Stomach smooth muscle (tissue), 2 donors: ENCODE measurements around the gene KCTD1.

Experiments
- H3K27ac ChIP-seq: one replicate; pipeline ENCODE4 v1.7.0; 2013; ENCODE audit warnings: mild to moderate bottlenecking, low read length, inconsistent platforms
- H3K27me3 ChIP-seq, 2 donors: one replicate each; pipeline ENCODE4 v1.7.0; 2013; ENCODE audit warnings: low read length in 2 of 2; ENCODE audit not compliant: insufficient read depth in 2 of 2, control insufficient read depth in 1 of 2
- H3K36me3 ChIP-seq, 2 donors: one replicate each; pipeline ENCODE4 v1.7.0; 2013; ENCODE audit warnings: low read length in 2 of 2; ENCODE audit not compliant: control insufficient read depth in 2 of 2, insufficient read depth in 2 of 2
- H3K4me1 ChIP-seq: one replicate; pipeline ENCODE4 v1.7.0; 2013; ENCODE audit warnings: low read length; ENCODE audit not compliant: control insufficient read depth, insufficient read depth
- H3K4me3 ChIP-seq, 2 donors: one replicate each; pipeline ENCODE4 v1.7.0; 2013; ENCODE audit warnings: low read length in 2 of 2
- H3K9ac ChIP-seq, 2 donors: one replicate each; pipeline ENCODE4 v1.7.0; 2013; ENCODE audit warnings: low read length in 2 of 2, mild to moderate bottlenecking in 1 of 2
- H3K9me3 ChIP-seq, 2 donors: one replicate each; pipeline ENCODE4 v1.7.0; 2013; ENCODE audit warnings: low read length in 2 of 2; ENCODE audit not compliant: control insufficient read depth in 2 of 2
- donor health status: healthy.
- donor health status: Pancreatic carcinoma.

Gene KCTD1

GRCh38 chr18:26464128-26465011, 84.0 kb downstream of the KCTD1 start:
- H3K9ac ChIP-seq, result no peak overlapping the region
- no peaks in the 10 kb centered on the region for H3K27me3 ChIP-seq
- no peaks in the 10 kb centered on the region for H3K9me3 ChIP-seq
- no peaks in the 10 kb centered on the region for H3K4me1 ChIP-seq
- H3K27ac ChIP-seq, result no peak overlapping the region
- no peak overlapping the region for H3K4me3 ChIP-seq
- peaks cover 3 to 4% of the 10 kb centered on the region in 2 donors for H3K36me3 ChIP-seq

- no peaks in the 10 kb centered on the region for H3K9me3 ChIP-seq
- H3K9ac ChIP-seq, result no peak overlapping the region
- H3K27ac ChIP-seq, result no peak overlapping the region
- no peaks in the 10 kb centered on the region for H3K27me3 ChIP-seq
- no peak overlapping the region for H3K4me3 ChIP-seq
- H3K36me3 ChIP-seq, result peaks cover 3 to 10% of the 10 kb centered on the region in 2 donors
- no peaks in the 10 kb centered on the region for H3K4me1 ChIP-seq
These were observed 86.0 kb downstream of the KCTD1 start for GRCh38 chr18:26462355-26462754.

DNA sequence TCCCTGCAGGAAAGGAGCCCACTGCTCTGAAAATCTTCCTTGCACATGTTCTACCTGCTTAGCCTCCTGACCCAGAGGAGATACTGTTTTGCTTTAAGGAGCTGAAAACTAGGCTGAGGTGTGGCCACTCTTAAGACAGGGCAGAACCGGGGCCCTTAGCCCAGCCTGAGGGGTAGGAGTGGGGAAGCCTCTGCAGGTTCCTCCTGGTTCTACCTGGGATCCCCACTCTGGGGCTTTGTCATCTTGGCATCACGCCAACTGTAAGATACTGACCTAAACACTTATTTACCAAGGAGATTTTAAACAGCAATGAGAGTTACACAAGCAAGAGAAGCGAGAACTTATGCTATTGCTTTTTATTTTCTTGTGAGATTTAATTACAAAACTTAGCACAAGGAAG, 86.9 kb downstream of the KCTD1 start:
- Histone ChIP-seq H3K9ac (no peak overlapping the region), H3K4me3 (no peak overlapping the region), H3K36me3 (peaks cover 3 to 11% of the 10 kb centered on the region in 2 donors), H3K9me3 (no peaks in the 10 kb centered on the region), H3K27ac (no peak overlapping the region), H3K4me1 (no peaks in the 10 kb centered on the region), H3K27me3 (no peaks in the 10 kb centered on the region)

- Histone ChIP-seq H3K27me3 (no peaks in the 10 kb centered on the region), H3K9ac (no peak overlapping the region), H3K9me3 (no peaks in the 10 kb centered on the region), H3K4me1 (no peaks in the 10 kb centered on the region), H3K27ac (no peak overlapping the region), H3K4me3 (no peak overlapping the region), H3K36me3 (peaks cover 7 to 15% of the 10 kb centered on the region in 2 donors)
These were observed 87.8 kb downstream of the KCTD1 start for GRCh38 chr18:26460449-26461091.

GRCh38 chr18:26459884-26460283, 88.5 kb downstream of the KCTD1 start:
- Histone ChIP-seq H3K4me3 (no peak overlapping the region), H3K36me3 (peaks cover 9 to 15% of the 10 kb centered on the region in 2 donors), H3K9ac (no peak overlapping the region), H3K4me1 (no peaks in the 10 kb centered on the region), H3K27ac (no peak overlapping the region), H3K9me3 (no peaks in the 10 kb centered on the region), H3K27me3 (no peaks in the 10 kb centered on the region)

GRCh38 chr18:26459340-26459739, 89.0 kb downstream of the KCTD1 start:
- Histone ChIP-seq H3K27me3 (no peaks in the 10 kb centered on the region), H3K4me1 (no peaks in the 10 kb centered on the region), H3K9ac (no peak overlapping the region), H3K9me3 (no peaks in the 10 kb centered on the region), H3K36me3 (peaks cover 9 to 15% of the 10 kb centered on the region in 2 donors), H3K27ac (no peak overlapping the region), H3K4me3 (no peak overlapping the region)

DNA sequence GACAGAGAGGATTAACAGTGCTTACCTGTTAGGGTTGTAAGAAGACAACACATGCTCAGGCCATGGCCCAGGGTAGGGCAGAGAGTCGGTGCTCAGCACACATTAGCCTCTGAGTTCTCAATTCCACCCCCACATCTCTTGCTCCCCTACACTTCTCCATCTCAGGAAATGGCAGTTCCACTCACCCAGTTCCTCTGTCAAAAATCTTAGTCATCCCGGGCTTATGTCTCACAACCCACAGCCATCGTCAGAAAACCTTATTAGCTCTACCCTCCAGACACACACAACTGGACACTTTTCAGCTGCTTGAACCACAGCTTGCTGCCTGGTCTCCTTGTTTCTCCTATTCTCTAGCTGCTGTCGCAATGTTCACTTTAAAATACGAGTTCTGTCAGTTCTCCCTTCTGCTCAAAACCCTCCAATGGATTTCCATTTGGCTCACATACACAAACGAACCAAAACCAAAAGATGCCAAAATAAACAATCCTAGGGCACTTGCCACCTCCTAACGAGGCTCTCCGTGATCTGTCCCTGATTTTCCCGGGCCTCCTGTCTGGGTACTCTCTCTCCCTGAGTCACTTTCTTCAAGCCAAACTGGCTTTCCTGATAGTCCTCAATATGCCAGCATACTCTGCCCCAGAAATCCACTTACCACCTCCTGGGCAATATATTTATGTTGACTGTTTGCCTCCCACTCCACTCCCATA, 89.7 kb downstream of the KCTD1 start:
- Histone ChIP-seq H3K4me1 (no peaks in the 10 kb centered on the region), H3K27ac (no peak overlapping the region), H3K9me3 (no peaks in the 10 kb centered on the region), H3K4me3 (no peak overlapping the region), H3K27me3 (no peaks in the 10 kb centered on the region), H3K9ac (no peak overlapping the region), H3K36me3 (peaks cover 9 to 15% of the 10 kb centered on the region in 2 donors)

DNA sequence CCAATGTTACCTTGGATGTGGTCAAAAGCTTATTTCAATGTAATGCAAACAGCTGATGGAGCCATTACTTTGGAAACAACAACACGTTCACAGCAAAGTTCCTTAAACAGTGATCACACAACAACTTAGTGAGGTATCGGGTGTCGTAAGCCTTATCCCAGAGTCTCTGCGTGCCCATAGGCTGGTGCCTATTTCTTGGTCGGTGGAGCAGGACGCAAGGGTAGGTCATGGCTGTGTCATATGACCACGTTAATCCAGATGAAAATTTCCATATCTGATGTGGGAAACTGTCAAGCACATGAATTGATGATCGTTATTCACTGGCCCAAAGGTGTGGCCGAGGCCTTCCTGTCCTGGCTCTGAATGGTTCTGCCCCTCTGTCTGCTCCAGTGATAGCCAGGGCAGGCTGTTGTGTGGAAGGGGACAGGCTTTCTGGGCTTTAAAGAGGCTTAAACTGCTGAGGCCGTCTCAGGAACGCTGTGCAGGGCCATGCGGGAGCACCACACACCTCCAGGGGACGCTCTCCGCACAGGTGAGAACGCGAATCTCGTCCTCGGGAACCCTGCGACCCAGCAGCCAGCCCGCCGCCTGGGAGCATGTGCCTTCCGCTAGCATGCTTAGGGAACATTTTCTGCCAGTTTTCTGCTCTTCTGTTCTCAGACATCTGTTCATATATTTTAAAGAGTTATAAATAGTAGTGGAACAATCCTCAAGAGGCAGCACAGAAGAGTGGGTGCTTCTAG, 90.6 kb downstream of the KCTD1 start:
- no peaks in the 10 kb centered on the region for H3K27me3 ChIP-seq
- no peaks in the 10 kb centered on the region for H3K4me1 ChIP-seq
- no peaks in the 10 kb centered on the region for H3K9me3 ChIP-seq
- no peak overlapping the region for H3K27ac ChIP-seq
- peaks cover 9 to 15% of the 10 kb centered on the region in 2 donors for H3K36me3 ChIP-seq
- H3K4me3 ChIP-seq, result no peak overlapping the region
- no peak overlapping the region for H3K9ac ChIP-seq

DNA sequence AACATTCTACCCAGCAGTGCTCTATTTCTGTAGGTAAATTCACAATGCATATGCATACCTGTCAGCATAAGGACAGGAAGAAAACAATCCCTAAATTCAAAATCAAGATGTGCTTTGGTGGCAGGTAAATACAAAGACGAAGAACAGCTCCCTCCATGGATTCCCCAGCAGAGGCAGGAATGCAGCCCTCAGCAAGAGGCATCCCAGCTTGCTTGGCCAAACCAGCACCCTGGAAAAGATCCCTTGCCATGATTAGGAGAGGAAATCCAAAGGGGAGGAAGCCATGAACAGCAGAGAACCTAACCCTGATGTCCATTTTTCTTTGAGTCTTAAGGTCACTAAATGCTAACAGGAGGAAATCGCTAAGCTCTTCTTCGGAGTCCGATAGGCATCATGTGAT, 91.2 kb downstream of the KCTD1 start:
- Histone ChIP-seq H3K36me3 (peaks cover 9 to 15% of the 10 kb centered on the region in 2 donors), H3K9me3 (no peaks in the 10 kb centered on the region), H3K27ac (no peak overlapping the region), H3K9ac (no peak overlapping the region), H3K27me3 (no peaks in the 10 kb centered on the region), H3K4me3 (no peak overlapping the region), H3K4me1 (no peaks in the 10 kb centered on the region)

- H3K9me3 ChIP-seq, result no peaks in the 10 kb centered on the region
- H3K9ac ChIP-seq, result no peak overlapping the region
- peaks cover 9 to 15% of the 10 kb centered on the region in 2 donors for H3K36me3 ChIP-seq
- H3K27me3 ChIP-seq, result no peaks in the 10 kb centered on the region
- H3K4me1 ChIP-seq, result no peaks in the 10 kb centered on the region
- no peak overlapping the region for H3K4me3 ChIP-seq
- H3K27ac ChIP-seq, result no peak overlapping the region
These were observed 92.3 kb downstream of the KCTD1 start for GRCh38 chr18:26456070-26456491.
